A549 (cell line): ENCODE data around the gene PHACTR4. TPM values are rescaled to one million over a fixed set of nuclear protein-coding genes. Genes with fewer than 3 reads are reported as not detected.

Experiments used
- ATAC-seq, 2 experiments: fragments of 200-7000 bp in 1 of 2; fragments of >200 bp in 1 of 2; cut with Nextera tagmentation in 1 of 2; cut with Tn5 transposase in 1 of 2; 3 replicates each; pipeline versions ENCODE4 v1.8.0 to v1.9.1; 2018 to 2020; ENCODE audit warnings: mild to moderate bottlenecking in 1 of 2, moderate library complexity in 1 of 2
- CTCF ChIA-PET: fragments of 300-600 bp; sonication (Branson Sonifier 250); formaldehyde crosslinking; extraction: SDS; loops from one replicate; lab custom pipeline; 2021; ENCODE audit warnings: antibody characterized with exemption, inconsistent platforms; lab: Yijun Ruan, JAX
- POLR2A ChIA-PET: fragments of 350-600 bp; formaldehyde crosslinking; extraction: SDS; loops from one replicate; lab custom pipeline; 2021; ENCODE audit warnings: antibody characterized with exemption, inconsistent platforms; lab: Yijun Ruan, JAX
- DNase-seq, 2 experiments: peaks; one replicate each; pipeline versions ENCODE4 v3.0.0 to v3.0.0-alpha.2; 2011 to 2016; ENCODE audit warnings: low read depth in 1 of 2, low spot score in 1 of 2
- FAIRE-seq: peaks from 2 replicates; lab custom pipeline; 2011; peaks lifted over from hg19 to GRCh38; lab: Jason Lieb, UNC
- H3K27ac ChIP-seq, 2 experiments: fragments of >200 bp; sonication (Bioruptor Twin); formaldehyde crosslinking; 3 replicates each; pipeline ENCODE4 v1.5.1; 2016 to 2017
- H3K4me1 ChIP-seq: fragments of >200 bp; sonication (Bioruptor Twin); formaldehyde crosslinking; 3 replicates; pipeline ENCODE4 v1.6.1; 2016
- H3K4me2 ChIP-seq: fragments of >200 bp; sonication (Bioruptor Twin); formaldehyde crosslinking; 3 replicates; pipeline ENCODE4 v1.6.1; 2016
- H3K4me3 ChIP-seq: fragments of >200 bp; sonication (Bioruptor Twin); formaldehyde crosslinking; 3 replicates; pipeline ENCODE4 v1.5.1; 2016
- H3K9me3 ChIP-seq: fragments of >200 bp; sonication (Bioruptor Twin); formaldehyde crosslinking; 3 replicates; pipeline ENCODE4 v1.6.1; 2016
- CBX2 ChIP-seq: fragments of 200-600 bp; sonication (generic); IDR thresholded peaks from 2 replicates; pipeline ENCODE4 v1.6.1; 2016; ENCODE audit warnings: low read depth, mild to moderate bottlenecking, borderline replicate concordance
- CEBPB ChIP-seq, 2 experiments: fragments of >200 bp in 1 of 2; sonication (Bioruptor Twin) in 1 of 2; formaldehyde crosslinking in 1 of 2; IDR thresholded peaks; 2 replicates each; pipeline ENCODE4 v1.6.1; 2012 to 2016
- FOSL2 ChIP-seq, 2 experiments: fragments of 450-650 bp in 1 of 2; fragments of >200 bp in 1 of 2; sonication (Bioruptor Twin) in 1 of 2; formaldehyde crosslinking; IDR thresholded peaks; 2 replicates each; pipeline versions ENCODE4 v1.5.0 to v1.6.1; 2016 to 2020; ENCODE audit warnings: mild to moderate bottlenecking in 1 of 2, moderate library complexity in 1 of 2
- HOXB5 ChIP-seq: fragments of 250-450 bp; sonication (Bioruptor Pico); IDR thresholded peaks from 2 replicates; pipeline ENCODE4 v1.5.0; 2020; ENCODE audit warnings: mild to moderate bottlenecking, moderate library complexity
- JUN ChIP-seq, 2 experiments: fragments of >200 bp; sonication (Bioruptor Twin); formaldehyde crosslinking; IDR thresholded peaks; 2 replicates in 1 of 2; 3 replicates in 1 of 2; pipeline ENCODE4 v1.6.1; 2016 to 2017
- JUNB ChIP-seq: fragments of >200 bp; sonication (Bioruptor Twin); formaldehyde crosslinking; IDR thresholded peaks from 2 replicates; pipeline ENCODE4 v1.6.1; 2016
- MAFK ChIP-seq: fragments of 450-650 bp; IDR thresholded peaks from 2 replicates; pipeline ENCODE4 v1.6.1; 2014; ENCODE audit not compliant: partially characterized antibody
- NPAS2 ChIP-seq: fragments of 250-450 bp; sonication (Bioruptor Pico); IDR thresholded peaks from 2 replicates; pipeline ENCODE4 v1.8.0; 2022; ENCODE audit warnings: mild to moderate bottlenecking, moderate library complexity, borderline replicate concordance
- PHF8 ChIP-seq: fragments of 200-600 bp; sonication (generic); IDR thresholded peaks from 2 replicates; pipeline ENCODE4 v1.6.1; 2016; ENCODE audit warnings: low read depth, mild to moderate bottlenecking, antibody characterized with exemption, moderate library complexity, borderline replicate concordance
- SMC3 ChIP-seq: fragments of >200 bp; sonication (Bioruptor Twin); formaldehyde crosslinking; IDR thresholded peaks from 3 replicates; pipeline ENCODE4 v1.6.1; 2018; ENCODE audit warnings: inconsistent platforms
- ZNF302 ChIP-seq: fragments of 250-450 bp; sonication (Bioruptor Pico); IDR thresholded peaks from 2 replicates; pipeline ENCODE4 v1.9.0; 2021; ENCODE audit warnings: inconsistent platforms, mild to moderate bottlenecking, moderate library complexity
- WGBS: methylation state at CpG from one replicate; pipeline ENCODE4 v1.1.6; 2017; ENCODE audit errors: missing lambda C conversion rate; 5-methylcytosine and 5-hydroxymethylcytosine counted together
- polyA plus RNA-seq, 4 experiments: library from polyadenylated mRNA; depleted of rRNA in 3 of 4; stranded (reverse); fragments of >200 nt; fragmentation: RNase III in 1 of 4; extraction: RNeasy Plus Mini Kit Qiagen cat#74134 plus additional on column Dnase treatment in 1 of 4; gene quantifications; 2 replicates in 3 of 4; 3 replicates in 1 of 4; pipeline ENCODE4 v1.2.3, GENCODE V29; 2011 to 2017
- TF ChIP-seq, protein P1 (sequence below): fragments of 250-450 bp; sonication (Bioruptor Pico); IDR thresholded peaks from 2 replicates; pipeline ENCODE4 v1.5.0; 2021; ENCODE audit warnings: mild to moderate bottlenecking, moderate library complexity, borderline replicate concordance
- TF ChIP-seq, protein P2 (sequence below): IDR thresholded peaks from 2 replicates; pipeline ENCODE4 v1.6.1; 2012; ENCODE audit warnings: low read depth, borderline replicate concordance
- TF ChIP-seq, protein P3 (sequence below): fragments of 450-650 bp; IDR thresholded peaks from 2 replicates; pipeline ENCODE4 v1.6.1; 2014; ENCODE audit warnings: antibody characterized with exemption

The PHACTR4 gene
- polyA plus RNA-seq, 2 of the 4 experiments (the other 2 are of a cell fraction): 17.4 to 25.0 TPM

GRCh38 chr1:28392027-28392652, 22.6 kb downstream of the PHACTR4 start:
- Histone ChIP-seq H3K27ac (peak overlapping the region; percentile 78 to 87), H3K4me2 (peak overlapping the region; percentile 69), H3K4me3 (no peak overlapping the region), H3K4me1 (peaks cover 53% of the 10 kb centered on the region), H3K9me3 (no peaks in the 10 kb centered on the region)
- FAIRE-seq (no peak), ATAC-seq (peak; percentile 95 to 99), DNase-seq (peak; percentile 13 to 73)
- TF ChIP-seq JUN (IDR thresholded peaks at IDR 0.05) (0 out of 5 replicates have a peak, but pooled peaks of 1 of the 2 experiments have one; percentile 31), FOSL2 (IDR thresholded peaks at IDR 0.05) (peak; percentile 39; the same call in 1 of the 2 replicates), FOSL2 (CRISPR knock-in tag; IDR thresholded peaks at IDR 0.05) (peak; percentile 75), PHF8 (no peak), CEBPB (IDR thresholded peaks at IDR 0.05) (peak; percentile 53 to 80)
- TF ChIP-seq, protein P1, sequence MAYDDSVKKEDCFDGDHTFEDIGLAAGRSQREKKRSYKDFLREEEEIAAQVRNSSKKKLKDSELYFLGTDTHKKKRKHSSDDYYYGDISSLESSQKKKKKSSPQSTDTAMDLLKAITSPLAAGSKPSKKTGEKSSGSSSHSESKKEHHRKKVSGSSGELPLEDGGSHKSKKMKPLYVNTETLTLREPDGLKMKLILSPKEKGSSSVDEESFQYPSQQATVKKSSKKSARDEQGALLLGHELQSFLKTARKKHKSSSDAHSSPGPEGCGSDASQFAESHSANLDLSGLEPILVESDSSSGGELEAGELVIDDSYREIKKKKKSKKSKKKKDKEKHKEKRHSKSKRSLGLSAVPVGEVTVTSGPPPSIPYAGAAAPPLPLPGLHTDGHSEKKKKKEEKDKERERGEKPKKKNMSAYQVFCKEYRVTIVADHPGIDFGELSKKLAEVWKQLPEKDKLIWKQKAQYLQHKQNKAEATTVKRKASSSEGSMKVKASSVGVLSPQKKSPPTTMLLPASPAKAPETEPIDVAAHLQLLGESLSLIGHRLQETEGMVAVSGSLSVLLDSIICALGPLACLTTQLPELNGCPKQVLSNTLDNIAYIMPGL (CRISPR knock-in tag): no peak
- ChIA-PET POLR2A (no interaction called here), CTCF (interaction anchor here (0.7 to 1.3 kb wide), 2 partner anchors 17 to 19 kb away, joined by 3 to 5 read pairs; no protein-coding TSS in a partner anchor)
- WGBS: 28% methylated on average over 6 of the region's 6 CpGs

DNA sequence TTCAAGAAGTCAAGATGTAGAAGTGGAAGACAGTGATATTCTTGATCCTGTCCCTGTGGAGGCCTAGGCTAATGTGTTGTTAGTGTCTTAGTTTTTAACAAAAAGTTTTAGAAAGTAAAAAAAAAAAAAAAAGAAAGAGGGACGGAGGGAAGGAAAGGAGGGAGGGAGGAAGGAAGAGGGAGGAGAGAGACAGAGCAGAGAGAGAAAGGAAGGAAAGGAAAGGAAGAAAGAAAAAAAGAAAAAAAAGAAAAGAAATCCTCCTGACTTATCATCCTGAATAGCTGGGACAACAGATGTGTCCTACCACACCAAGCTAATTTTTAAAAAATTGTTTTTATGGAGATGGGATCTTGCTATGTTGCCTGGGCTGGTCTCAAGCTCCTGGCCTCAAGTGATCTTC, 24.6 kb downstream of the PHACTR4 start:
- Histone ChIP-seq H3K4me3 (no peak overlapping the region), H3K27ac (peak overlapping the region; percentile 69 to 89; a peak in 5 of 6 replicates), H3K4me1 (peaks cover 53% of the 10 kb centered on the region), H3K9me3 (no peaks in the 10 kb centered on the region), H3K4me2 (no peak overlapping the region; the same call in 2 of the 3 replicates)
- POLR2A ChIA-PET: interaction anchor here (0.9 kb wide), 1 partner anchor 16 kb away, joined by 3 read pairs; no protein-coding TSS in a partner anchor
- CTCF ChIA-PET: interaction anchor here (0.6 to 1.6 kb wide), 4 partner anchors 15 to 159 kb away, joined by 3 to 8 read pairs (median 3); no protein-coding TSS in a partner anchor
- ATAC-seq (no peak), DNase-seq (no peak), FAIRE-seq (no peak)
- TF ChIP-seq SMC3: no peak
- no peak for TF ChIP-seq JUNB
- TF ChIP-seq CEBPB (IDR thresholded peaks at IDR 0.05): no peak
- 88% methylated on average over 1 of the region's 1 CpG for WGBS

DNA sequence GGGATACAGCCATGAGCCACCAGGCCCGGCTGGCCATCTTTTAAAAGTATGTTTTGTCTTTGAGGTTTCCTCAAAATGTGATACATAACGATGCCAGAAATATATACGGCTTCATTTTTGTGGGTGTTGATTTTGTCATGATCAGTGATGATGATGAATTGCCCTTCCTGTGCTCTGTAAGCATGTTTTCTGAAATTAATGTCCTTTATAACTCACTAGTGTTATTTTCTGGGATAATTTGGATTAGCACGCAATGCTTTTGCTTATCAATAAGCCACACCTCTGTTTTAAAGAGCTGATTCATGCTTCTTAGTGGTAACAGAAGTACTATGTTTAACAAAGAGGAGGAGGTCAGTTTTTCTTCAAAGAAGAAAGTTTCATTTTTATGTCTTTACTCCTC, 25.6 kb downstream of the PHACTR4 start:
- TF ChIP-seq MAFK (peak; percentile 26), CBX2 (no peak), ZNF302 (no peak), HOXB5 (no peak), NPAS2 (no peak)
- TF ChIP-seq, protein P2, sequence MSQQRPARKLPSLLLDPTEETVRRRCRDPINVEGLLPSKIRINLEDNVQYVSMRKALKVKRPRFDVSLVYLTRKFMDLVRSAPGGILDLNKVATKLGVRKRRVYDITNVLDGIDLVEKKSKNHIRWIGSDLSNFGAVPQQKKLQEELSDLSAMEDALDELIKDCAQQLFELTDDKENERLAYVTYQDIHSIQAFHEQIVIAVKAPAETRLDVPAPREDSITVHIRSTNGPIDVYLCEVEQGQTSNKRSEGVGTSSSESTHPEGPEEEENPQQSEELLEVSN: no peak
- TF ChIP-seq, protein P3, sequence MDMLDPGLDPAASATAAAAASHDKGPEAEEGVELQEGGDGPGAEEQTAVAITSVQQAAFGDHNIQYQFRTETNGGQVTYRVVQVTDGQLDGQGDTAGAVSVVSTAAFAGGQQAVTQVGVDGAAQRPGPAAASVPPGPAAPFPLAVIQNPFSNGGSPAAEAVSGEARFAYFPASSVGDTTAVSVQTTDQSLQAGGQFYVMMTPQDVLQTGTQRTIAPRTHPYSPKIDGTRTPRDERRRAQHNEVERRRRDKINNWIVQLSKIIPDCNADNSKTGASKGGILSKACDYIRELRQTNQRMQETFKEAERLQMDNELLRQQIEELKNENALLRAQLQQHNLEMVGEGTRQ: no peak
- WGBS: 10% methylated on average over 4 of the region's 4 CpGs
- Histone ChIP-seq H3K4me3 (no peak overlapping the region), H3K4me1 (peaks cover 53% of the 10 kb centered on the region), H3K27ac (peak overlapping the region; percentile 69 to 89), H3K4me2 (peak overlapping the region; percentile 54), H3K9me3 (no peaks in the 10 kb centered on the region)
- POLR2A ChIA-PET: interaction anchor here (0.6 to 0.7 kb wide), 2 partner anchors 126 to 536 kb away, joined by 3 to 5 read pairs; no protein-coding TSS in a partner anchor
- FAIRE-seq (no peak), DNase-seq (peak in 1 of 2 experiments; percentile 51), ATAC-seq (no peak; a peak in 1 of 6 replicates)
- CTCF ChIA-PET: interaction anchor here (0.7 to 1.6 kb wide), 5 partner anchors 14 to 148 kb away, joined by 3 to 8 read pairs (median 3); no protein-coding TSS in a partner anchor
